WTC11 (cell line): ENCODE results near the gene IZUMO4. TPM values are rescaled to one million over a fixed set of nuclear protein-coding genes. Genes with fewer than 3 reads are reported as not detected.
A peak's percentile ranks its signal among the peaks of the same experiment; 100 is the strongest.

Experiments used
- ATAC-seq: fragments of 200-7000 bp; cut with Tn5 transposase; 2 replicates; pipeline ENCODE4 v1.10.0; 2021; ENCODE audit warnings: mild to moderate bottlenecking, moderate library complexity
- CTCF ChIA-PET: fragments of 300-600 bp; sonication (Branson Sonifier 250); formaldehyde crosslinking; loops from one replicate; lab custom pipeline; 2021; ENCODE audit warnings: antibody characterized with exemption; lab: Charles Lee
- POLR2A ChIA-PET: fragments of 350-600 bp; sonication (Branson Sonifier 250); formaldehyde crosslinking; loops from one replicate; lab custom pipeline; 2021; ENCODE audit warnings: antibody characterized with exemption; lab: Charles Lee
- DNase-seq: peaks from one replicate; pipeline ENCODE4 v3.0.0; 2021; ENCODE audit warnings: low spot score
- H3K27ac Mint-ChIP-seq: 2 replicates; pipeline ENCODE4 v1.8.0; 2021; ENCODE audit warnings: mixed read lengths
- H3K27me3 Mint-ChIP-seq: 2 replicates; pipeline ENCODE4 v1.8.0; 2021; ENCODE audit warnings: low read depth, mild to moderate bottlenecking, moderate library complexity, mixed read lengths
- H3K36me3 Mint-ChIP-seq: 2 replicates; pipeline ENCODE4 v1.8.0; 2021; ENCODE audit warnings: mixed read lengths
- H3K4me1 Mint-ChIP-seq: 2 replicates; pipeline ENCODE4 v1.8.0; 2022; ENCODE audit warnings: mixed read lengths
- H3K4me3 Mint-ChIP-seq: 2 replicates; pipeline ENCODE4 v1.8.0; 2021; ENCODE audit warnings: mild to moderate bottlenecking, moderate library complexity, mixed read lengths
- H3K9me3 Mint-ChIP-seq: 2 replicates; pipeline ENCODE4 v1.8.0; 2021; ENCODE audit warnings: mixed read lengths
- CBFB ChIP-seq: sonication (generic); formaldehyde crosslinking; IDR thresholded peaks from 2 replicates; pipeline ENCODE4 v1.8.1; 2022; ENCODE audit warnings: mild to moderate bottlenecking, low read depth, missing genetic modification reagents
- EMX1 ChIP-seq: fragments of 250-450 bp; sonication (Bioruptor Pico); IDR thresholded peaks from 2 replicates; pipeline ENCODE4 v1.8.0; 2021; ENCODE audit warnings: mild to moderate bottlenecking
- ETV6 ChIP-seq: sonication (generic); formaldehyde crosslinking; IDR thresholded peaks from 2 replicates; pipeline ENCODE4 v1.8.1; 2022; ENCODE audit warnings: mild to moderate bottlenecking, missing genetic modification reagents
- FOXJ3 ChIP-seq: sonication (generic); formaldehyde crosslinking; IDR thresholded peaks from 2 replicates; pipeline ENCODE4 v1.9.0; 2021; ENCODE audit warnings: missing genetic modification reagents, mild to moderate bottlenecking, borderline replicate concordance
- FOXP1 ChIP-seq: sonication (generic); formaldehyde crosslinking; IDR thresholded peaks from 2 replicates; pipeline ENCODE4 v1.8.0; 2022; ENCODE audit warnings: missing genetic modification reagents, mild to moderate bottlenecking, moderate library complexity, borderline replicate concordance
- GABPB1 ChIP-seq: sonication (generic); formaldehyde crosslinking; IDR thresholded peaks from 2 replicates; pipeline ENCODE4 v1.8.1; 2023; ENCODE audit warnings: mild to moderate bottlenecking, missing genetic modification reagents
- GRHL2 ChIP-seq: fragments of 250-450 bp; sonication (Bioruptor Pico); IDR thresholded peaks from 2 replicates; pipeline ENCODE4 v1.8.0; 2022; ENCODE audit warnings: mild to moderate bottlenecking, moderate library complexity; ENCODE audit not compliant: insufficient replicate concordance, severe bottlenecking
- JAZF1 ChIP-seq: fragments of 250-450 bp; sonication (Bioruptor Pico); IDR thresholded peaks from 2 replicates; pipeline ENCODE4 v1.9.0; 2021; ENCODE audit warnings: moderate library complexity, mild to moderate bottlenecking, inconsistent platforms
- NR1H2 ChIP-seq: sonication (generic); formaldehyde crosslinking; IDR thresholded peaks from 2 replicates; pipeline ENCODE4 v1.9.0; 2021; ENCODE audit warnings: mild to moderate bottlenecking, moderate library complexity, missing genetic modification reagents
- NR2C2 ChIP-seq: sonication (generic); formaldehyde crosslinking; IDR thresholded peaks from 2 replicates; pipeline ENCODE4 v1.8.0; 2022; ENCODE audit warnings: mild to moderate bottlenecking, missing genetic modification reagents
- OVOL2 ChIP-seq: fragments of 250-450 bp; sonication (Bioruptor Pico); IDR thresholded peaks from 2 replicates; pipeline ENCODE4 v1.9.0; 2021; ENCODE audit warnings: mild to moderate bottlenecking, borderline replicate concordance
- PRRX2 ChIP-seq: fragments of 250-450 bp; sonication (Bioruptor Pico); IDR thresholded peaks from 2 replicates; pipeline ENCODE4 v1.8.0; 2021; ENCODE audit warnings: mild to moderate bottlenecking
- ZNF219 ChIP-seq: sonication (generic); formaldehyde crosslinking; IDR thresholded peaks from 2 replicates; pipeline ENCODE4 v1.8.0; 2023; ENCODE audit warnings: missing genetic modification reagents, mild to moderate bottlenecking, borderline replicate concordance
- ZNF232 ChIP-seq: sonication (generic); formaldehyde crosslinking; IDR thresholded peaks from 2 replicates; pipeline ENCODE4 v1.8.0; 2022; ENCODE audit warnings: mild to moderate bottlenecking, missing genetic modification reagents
- total RNA-seq: library from RNA; stranded (reverse); gene quantifications from 3 replicates; pipeline ENCODE4 v1.2.3, GENCODE V29; 2021
- TF ChIP-seq, protein P1 (sequence below): sonication (generic); formaldehyde crosslinking; IDR thresholded peaks from 2 replicates; pipeline ENCODE4 v1.8.1; 2023; ENCODE audit warnings: mild to moderate bottlenecking, missing genetic modification reagents
- TF ChIP-seq, protein P2 (sequence below): fragments of 250-450 bp; sonication (Bioruptor Pico); IDR thresholded peaks from 2 replicates; pipeline ENCODE4 v1.9.0; 2021; ENCODE audit warnings: mild to moderate bottlenecking
- TF ChIP-seq, protein P3 (sequence below): sonication (generic); formaldehyde crosslinking; IDR thresholded peaks from 2 replicates; pipeline ENCODE4 v1.8.1; 2022; ENCODE audit warnings: mild to moderate bottlenecking, missing genetic modification reagents, moderate library complexity, borderline replicate concordance
- TF ChIP-seq, protein P4 (sequence below): sonication (generic); formaldehyde crosslinking; IDR thresholded peaks from 2 replicates; pipeline ENCODE4 v1.8.0; 2022; ENCODE audit warnings: mild to moderate bottlenecking, missing genetic modification reagents
- TF ChIP-seq, protein P5 (sequence below): sonication (generic); formaldehyde crosslinking; IDR thresholded peaks from 2 replicates; pipeline ENCODE4 v1.8.0; 2022; ENCODE audit warnings: mild to moderate bottlenecking, missing genetic modification reagents
- TF ChIP-seq, protein P6 (sequence below): fragments of 200-600 bp; IDR thresholded peaks from 2 replicates; pipeline ENCODE4 v1.8.0; 2022; ENCODE audit warnings: antibody characterized with exemption

IZUMO4 gene
- total RNA-seq, 1 experiment from 2014 or later: 1.9 TPM

DNA sequence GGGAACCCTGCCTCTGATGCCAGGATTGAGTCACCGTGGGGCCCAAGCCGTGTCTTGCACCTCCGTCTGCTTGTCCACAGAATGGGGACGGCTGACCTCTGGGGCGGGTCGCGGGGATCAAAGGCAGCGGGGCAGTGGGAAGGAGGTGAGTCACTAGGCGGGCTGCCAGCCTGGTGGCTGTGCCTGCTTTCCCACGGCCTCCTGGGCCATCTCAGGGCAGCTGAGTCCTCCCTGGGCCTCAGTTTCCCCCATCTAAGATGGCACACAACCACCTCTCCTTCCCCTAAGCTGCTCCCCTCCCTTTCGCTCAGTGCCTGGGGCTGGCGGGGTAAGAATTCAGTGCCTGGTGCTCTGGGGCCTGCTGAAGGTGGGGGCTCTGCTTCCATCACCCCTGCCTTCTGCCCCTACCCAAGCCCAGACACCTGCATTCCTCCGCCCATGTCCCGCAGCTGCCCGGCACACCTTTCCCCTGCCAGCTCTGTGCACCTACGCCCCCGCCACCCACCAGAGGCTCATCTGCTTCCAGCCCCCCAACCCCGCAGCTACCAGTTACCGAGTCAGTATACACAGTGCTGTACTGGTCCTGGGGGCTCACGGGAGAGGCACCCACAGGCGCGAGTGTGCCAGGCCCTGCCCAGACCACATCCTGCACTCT, 49.1 kb upstream of the IZUMO4 start:
- ChIA-PET POLR2A (interaction anchor here (0.9 kb wide), 1 partner anchor 13 kb away, joined by 3 read pairs; no protein-coding TSS in a partner anchor), CTCF (no interaction called here)
- ATAC-seq (no peak), DNase-seq (no peak)
- H3K36me3 Mint-ChIP-seq: 0 out of 2 replicates have a peak, but pooled peaks cover 3% of the 10 kb centered on the region
- no peak overlapping the region for H3K27ac Mint-ChIP-seq
- TF ChIP-seq ZNF232 (CRISPR knock-in tag) (no peak), EMX1 (CRISPR knock-in tag) (no peak), GRHL2 (CRISPR knock-in tag) (no peak), CBFB (CRISPR knock-in tag) (no peak), ETV6 (no peak), PRRX2 (no peak)
- TF ChIP-seq, protein P1, sequence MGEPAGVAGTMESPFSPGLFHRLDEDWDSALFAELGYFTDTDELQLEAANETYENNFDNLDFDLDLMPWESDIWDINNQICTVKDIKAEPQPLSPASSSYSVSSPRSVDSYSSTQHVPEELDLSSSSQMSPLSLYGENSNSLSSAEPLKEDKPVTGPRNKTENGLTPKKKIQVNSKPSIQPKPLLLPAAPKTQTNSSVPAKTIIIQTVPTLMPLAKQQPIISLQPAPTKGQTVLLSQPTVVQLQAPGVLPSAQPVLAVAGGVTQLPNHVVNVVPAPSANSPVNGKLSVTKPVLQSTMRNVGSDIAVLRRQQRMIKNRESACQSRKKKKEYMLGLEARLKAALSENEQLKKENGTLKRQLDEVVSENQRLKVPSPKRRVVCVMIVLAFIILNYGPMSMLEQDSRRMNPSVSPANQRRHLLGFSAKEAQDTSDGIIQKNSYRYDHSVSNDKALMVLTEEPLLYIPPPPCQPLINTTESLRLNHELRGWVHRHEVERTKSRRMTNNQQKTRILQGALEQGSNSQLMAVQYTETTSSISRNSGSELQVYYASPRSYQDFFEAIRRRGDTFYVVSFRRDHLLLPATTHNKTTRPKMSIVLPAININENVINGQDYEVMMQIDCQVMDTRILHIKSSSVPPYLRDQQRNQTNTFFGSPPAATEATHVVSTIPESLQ (CRISPR knock-in tag): no peak
- TF ChIP-seq, protein P2, sequence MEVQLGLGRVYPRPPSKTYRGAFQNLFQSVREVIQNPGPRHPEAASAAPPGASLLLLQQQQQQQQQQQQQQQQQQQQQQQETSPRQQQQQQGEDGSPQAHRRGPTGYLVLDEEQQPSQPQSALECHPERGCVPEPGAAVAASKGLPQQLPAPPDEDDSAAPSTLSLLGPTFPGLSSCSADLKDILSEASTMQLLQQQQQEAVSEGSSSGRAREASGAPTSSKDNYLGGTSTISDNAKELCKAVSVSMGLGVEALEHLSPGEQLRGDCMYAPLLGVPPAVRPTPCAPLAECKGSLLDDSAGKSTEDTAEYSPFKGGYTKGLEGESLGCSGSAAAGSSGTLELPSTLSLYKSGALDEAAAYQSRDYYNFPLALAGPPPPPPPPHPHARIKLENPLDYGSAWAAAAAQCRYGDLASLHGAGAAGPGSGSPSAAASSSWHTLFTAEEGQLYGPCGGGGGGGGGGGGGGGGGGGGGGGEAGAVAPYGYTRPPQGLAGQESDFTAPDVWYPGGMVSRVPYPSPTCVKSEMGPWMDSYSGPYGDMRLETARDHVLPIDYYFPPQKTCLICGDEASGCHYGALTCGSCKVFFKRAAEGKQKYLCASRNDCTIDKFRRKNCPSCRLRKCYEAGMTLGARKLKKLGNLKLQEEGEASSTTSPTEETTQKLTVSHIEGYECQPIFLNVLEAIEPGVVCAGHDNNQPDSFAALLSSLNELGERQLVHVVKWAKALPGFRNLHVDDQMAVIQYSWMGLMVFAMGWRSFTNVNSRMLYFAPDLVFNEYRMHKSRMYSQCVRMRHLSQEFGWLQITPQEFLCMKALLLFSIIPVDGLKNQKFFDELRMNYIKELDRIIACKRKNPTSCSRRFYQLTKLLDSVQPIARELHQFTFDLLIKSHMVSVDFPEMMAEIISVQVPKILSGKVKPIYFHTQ (CRISPR knock-in tag): no peak
- TF ChIP-seq, protein P3, sequence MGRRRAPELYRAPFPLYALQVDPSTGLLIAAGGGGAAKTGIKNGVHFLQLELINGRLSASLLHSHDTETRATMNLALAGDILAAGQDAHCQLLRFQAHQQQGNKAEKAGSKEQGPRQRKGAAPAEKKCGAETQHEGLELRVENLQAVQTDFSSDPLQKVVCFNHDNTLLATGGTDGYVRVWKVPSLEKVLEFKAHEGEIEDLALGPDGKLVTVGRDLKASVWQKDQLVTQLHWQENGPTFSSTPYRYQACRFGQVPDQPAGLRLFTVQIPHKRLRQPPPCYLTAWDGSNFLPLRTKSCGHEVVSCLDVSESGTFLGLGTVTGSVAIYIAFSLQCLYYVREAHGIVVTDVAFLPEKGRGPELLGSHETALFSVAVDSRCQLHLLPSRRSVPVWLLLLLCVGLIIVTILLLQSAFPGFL (CRISPR knock-in tag): no peak
- no peak overlapping the region for H3K4me3 Mint-ChIP-seq
- peaks cover 11% of the 10 kb centered on the region for H3K4me1 Mint-ChIP-seq
- no peaks in the 10 kb centered on the region for H3K27me3 Mint-ChIP-seq
- H3K9me3 Mint-ChIP-seq: no peaks in the 10 kb centered on the region

DNA sequence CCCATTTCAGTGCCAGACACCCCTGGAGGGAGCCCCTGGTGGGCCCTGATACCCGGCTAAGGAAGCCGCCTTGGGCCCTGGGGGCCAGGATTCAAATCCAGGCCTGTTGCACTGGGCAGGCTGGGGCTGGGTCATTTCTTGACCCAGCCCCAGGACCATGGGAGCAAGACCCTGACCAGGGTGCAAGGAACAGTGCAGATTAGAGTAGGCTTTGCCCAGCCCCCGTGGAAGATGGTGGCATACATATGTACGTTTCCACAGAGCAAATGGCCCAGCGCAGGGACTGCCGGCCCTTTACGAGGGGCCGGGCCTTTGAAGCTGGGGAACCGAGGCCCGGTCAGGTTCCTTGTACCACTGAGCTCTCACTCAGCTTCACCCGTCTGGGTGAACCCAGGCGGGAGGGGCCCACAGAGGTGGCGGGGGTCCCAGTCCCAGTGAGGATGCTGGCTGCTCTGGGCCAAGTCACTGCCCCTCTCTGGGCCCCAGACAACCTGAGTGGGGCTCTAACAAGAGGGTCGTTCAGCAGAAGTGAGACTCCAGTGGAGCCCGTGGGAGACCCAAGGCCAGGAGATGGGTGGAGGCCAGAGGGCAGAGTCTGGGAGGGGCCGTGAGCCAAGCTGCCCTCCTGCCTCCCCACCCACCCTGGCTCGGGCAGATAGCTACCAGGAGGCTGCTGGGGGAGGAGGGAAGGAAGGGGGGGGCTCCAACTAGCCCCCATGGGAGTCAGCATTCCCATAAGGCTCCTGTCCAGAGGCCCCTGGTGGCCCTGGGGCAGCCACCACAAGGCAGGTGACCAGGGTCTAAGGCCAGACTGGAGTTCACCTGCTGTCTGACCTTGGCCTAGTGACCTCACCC, 48.4 kb upstream of the IZUMO4 start:
- Mint-ChIP-seq H3K4me3 (peak overlapping the region; percentile 18), H3K27ac (no peak overlapping the region), H3K4me1 (peaks cover 8% of the 10 kb centered on the region), H3K36me3 (0 out of 2 replicates have a peak, but pooled peaks cover 2% of the 10 kb centered on the region), H3K27me3 (no peaks in the 10 kb centered on the region), H3K9me3 (no peaks in the 10 kb centered on the region)
- DNase-seq (no peak), ATAC-seq (no peak)
- POLR2A ChIA-PET: interaction anchor here (0.9 to 1.0 kb wide), 2 partner anchors 13 to 25 kb away, joined by 3 to 4 read pairs; no protein-coding TSS in a partner anchor
- CTCF ChIA-PET: no interaction called here
- TF ChIP-seq FOXP1 (CRISPR knock-in tag) (no peak), NR1H2 (CRISPR knock-in tag) (no peak), NR2C2 (CRISPR knock-in tag) (no peak), OVOL2 (CRISPR knock-in tag) (no peak), ZNF219 (CRISPR knock-in tag) (no peak), GABPB1 (CRISPR knock-in tag) (no peak), JAZF1 (CRISPR knock-in tag) (no peak), FOXJ3 (CRISPR knock-in tag) (no peak)
- TF ChIP-seq, protein P4, sequence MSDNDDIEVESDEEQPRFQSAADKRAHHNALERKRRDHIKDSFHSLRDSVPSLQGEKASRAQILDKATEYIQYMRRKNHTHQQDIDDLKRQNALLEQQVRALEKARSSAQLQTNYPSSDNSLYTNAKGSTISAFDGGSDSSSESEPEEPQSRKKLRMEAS: no peak
- TF ChIP-seq, protein P5, sequence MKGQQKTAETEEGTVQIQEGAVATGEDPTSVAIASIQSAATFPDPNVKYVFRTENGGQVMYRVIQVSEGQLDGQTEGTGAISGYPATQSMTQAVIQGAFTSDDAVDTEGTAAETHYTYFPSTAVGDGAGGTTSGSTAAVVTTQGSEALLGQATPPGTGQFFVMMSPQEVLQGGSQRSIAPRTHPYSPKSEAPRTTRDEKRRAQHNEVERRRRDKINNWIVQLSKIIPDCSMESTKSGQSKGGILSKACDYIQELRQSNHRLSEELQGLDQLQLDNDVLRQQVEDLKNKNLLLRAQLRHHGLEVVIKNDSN (CRISPR knock-in tag): no peak
- TF ChIP-seq, protein P6, sequence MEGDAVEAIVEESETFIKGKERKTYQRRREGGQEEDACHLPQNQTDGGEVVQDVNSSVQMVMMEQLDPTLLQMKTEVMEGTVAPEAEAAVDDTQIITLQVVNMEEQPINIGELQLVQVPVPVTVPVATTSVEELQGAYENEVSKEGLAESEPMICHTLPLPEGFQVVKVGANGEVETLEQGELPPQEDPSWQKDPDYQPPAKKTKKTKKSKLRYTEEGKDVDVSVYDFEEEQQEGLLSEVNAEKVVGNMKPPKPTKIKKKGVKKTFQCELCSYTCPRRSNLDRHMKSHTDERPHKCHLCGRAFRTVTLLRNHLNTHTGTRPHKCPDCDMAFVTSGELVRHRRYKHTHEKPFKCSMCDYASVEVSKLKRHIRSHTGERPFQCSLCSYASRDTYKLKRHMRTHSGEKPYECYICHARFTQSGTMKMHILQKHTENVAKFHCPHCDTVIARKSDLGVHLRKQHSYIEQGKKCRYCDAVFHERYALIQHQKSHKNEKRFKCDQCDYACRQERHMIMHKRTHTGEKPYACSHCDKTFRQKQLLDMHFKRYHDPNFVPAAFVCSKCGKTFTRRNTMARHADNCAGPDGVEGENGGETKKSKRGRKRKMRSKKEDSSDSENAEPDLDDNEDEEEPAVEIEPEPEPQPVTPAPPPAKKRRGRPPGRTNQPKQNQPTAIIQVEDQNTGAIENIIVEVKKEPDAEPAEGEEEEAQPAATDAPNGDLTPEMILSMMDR: no peak
